Femur (tissue), 1 donor: ENCODE data around the gene NPAS2.

Source experiments
- DNase-seq: peaks from one replicate; pipeline ENCODE4 v3.0.0-alpha.2; 2017

Gene NPAS2

GRCh38 chr2:100821911-100822265 lies 1.9 kb downstream of the NPAS2 start:
- DNase-seq = no peak

GRCh38 chr2:100822587-100823248 lies 2.8 kb downstream of the NPAS2 start:
- DNase-seq = no peak

DNA sequence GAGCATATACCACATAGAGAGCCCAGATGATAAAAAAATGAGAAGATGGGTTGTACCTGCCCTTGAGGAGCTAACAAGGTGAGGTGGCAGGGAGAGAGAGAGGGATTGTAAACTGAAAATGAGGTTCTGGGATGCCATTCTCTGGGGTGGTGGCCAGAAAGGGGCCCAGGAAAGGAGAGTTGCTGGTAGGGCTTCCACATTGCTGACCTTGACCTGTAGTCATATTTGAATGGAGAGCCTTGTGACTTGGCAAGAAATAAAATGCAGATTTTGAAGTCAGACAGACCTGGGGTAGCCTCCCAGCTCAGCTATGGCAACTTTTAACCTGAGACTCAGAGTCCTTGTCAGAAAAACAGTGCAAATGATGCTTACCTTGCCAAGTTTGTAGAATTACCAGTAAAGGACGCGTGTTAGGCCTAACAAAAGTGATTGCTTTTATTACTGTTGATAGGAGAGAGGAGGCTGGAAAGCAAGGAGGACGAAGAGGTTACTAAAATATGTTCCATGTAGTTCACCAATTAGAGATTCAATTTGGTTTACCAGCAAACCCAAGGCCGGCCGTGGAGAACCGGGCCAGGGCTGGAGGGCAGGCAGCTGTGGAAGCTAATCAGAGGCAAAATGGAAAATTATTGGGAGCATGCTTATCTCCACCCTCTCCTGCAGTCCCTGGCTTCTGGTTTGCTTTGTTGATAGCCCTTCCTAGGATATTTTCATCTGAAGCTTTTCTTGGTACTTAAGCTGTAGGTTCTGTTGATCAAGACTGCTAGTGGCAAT lies 3.9 kb downstream of the NPAS2 start:
- no peak for DNase-seq

DNA sequence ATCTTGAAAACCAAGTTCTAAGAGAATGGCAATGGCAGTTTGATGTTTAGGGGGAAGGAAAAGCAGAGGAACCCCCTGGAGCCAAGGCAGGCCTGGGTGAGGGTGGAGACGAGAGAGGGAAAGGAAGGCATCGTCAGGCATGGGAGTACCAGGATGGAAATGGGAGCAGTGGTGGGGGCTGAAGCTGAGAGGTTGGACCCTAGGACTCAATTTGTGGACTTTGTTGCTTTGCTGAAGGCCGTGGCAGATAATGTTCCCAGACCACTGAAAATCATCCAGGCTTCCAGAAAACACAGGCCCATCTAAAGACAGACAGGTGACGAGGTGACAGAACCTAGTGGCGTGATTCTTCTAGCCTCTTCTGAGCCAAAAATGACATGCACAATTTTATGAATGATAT lies 4.9 kb downstream of the NPAS2 start:
- no peak for DNase-seq

DNA sequence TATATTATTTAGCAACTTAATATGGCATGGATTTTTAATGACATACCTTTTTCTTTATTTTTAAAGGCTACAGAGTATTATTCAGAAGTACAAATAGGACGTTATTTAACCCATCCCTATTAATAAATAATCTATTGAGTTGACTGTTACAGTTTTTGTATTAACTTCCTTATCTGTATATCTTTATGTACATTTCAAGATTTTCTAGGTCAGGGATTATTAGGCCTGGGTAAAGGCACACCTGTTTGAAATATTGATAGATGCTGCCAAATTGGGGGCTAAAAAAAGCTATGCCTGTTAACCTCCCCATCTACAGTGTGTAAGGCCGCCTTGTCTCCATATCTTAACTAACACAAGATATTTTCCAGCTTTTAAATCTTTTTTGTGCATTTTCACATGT lies 6.6 kb downstream of the NPAS2 start:
- no peak for DNase-seq

- no peak for DNase-seq
Measured at GRCh38 chr2:100831158-100831750, 11.3 kb downstream of the NPAS2 start.

GRCh38 chr2:100831831-100832230 lies 11.9 kb downstream of the NPAS2 start:
- DNase-seq = no peak

- DNase-seq = no peak
Measured at GRCh38 chr2:100832885-100833284, 12.9 kb downstream of the NPAS2 start.

GRCh38 chr2:100833331-100833730 lies 13.4 kb downstream of the NPAS2 start:
- no peak for DNase-seq

DNA sequence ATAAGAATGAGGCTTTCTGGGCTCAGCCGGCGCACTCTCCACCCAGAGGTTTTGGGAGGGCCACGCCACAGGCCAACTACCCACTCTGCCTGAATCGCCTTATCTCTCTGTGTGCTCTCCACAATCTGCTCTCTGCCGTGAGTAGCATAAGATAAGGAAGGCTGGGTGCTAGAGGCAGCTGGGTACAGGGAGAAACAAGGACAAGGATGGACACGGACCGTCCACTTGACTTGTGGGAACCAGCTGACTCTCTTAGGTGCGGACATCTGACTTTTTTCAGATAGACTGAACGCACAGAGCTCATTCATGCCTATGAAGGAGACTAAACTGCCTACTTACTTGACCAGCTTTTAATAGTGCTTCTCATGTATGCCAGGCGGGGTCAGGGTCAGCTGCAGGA lies 14.3 kb downstream of the NPAS2 start:
- DNase-seq = no peak

- DNase-seq = no peak
Measured at GRCh38 chr2:100835006-100835659, 15.2 kb downstream of the NPAS2 start.

DNA sequence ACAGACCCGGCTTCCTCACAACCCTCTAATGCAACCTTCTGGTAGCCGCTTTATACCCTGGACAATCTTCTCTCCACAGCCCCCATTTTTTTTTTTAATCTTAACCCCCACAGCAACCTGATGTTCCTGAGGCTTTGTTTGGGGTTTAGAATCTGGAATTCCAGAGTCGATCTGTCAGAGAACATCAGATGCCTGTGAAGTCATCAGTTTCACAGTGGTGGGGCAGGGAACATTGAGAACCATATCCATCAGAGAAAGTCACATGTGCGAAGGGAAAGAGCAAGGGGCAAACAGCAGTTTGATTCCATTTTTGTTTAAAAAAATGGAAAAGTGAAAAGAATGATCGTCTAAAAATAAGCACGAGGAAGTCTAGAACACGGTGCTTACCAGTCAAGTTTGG lies 20.6 kb downstream of the NPAS2 start:
- no peak for DNase-seq

DNA sequence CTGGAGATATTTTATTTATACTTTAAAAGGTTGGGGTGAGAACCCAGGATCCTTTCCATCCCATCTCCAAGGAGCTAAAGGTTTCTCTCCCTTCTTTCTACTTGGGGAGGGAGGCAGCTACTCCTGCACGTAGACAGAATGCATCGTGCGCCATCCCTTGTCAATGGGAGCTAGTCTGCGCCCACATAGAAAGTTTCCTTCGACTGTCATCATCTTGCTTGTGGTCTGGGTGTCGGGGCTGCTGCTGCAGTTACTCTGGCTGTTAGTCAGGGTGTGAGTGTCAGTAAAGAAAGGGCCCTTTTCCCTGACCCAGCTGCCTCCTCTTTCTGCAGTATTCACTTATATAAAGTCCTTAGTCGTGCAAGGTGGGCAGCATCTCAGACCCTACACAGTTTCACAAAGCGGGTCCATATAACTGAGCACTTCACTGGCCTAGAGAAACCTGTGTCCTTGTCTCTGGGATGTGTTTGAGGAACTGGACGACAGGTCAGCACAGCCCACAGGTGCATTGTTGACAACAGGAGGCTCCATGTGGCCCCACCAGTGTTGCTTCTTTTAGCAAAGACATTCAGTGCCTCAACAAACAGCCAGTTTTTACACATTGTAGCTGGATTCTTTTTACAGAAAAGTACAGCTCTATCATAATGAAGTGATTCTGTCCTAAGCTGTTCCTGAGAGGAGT lies 22.4 kb downstream of the NPAS2 start:
- no peak for DNase-seq

- no peak for DNase-seq
Measured at GRCh38 chr2:100844514-100844913, 24.6 kb downstream of the NPAS2 start.

GRCh38 chr2:100845141-100845991 lies 25.4 kb downstream of the NPAS2 start:
- no peak for DNase-seq

DNA sequence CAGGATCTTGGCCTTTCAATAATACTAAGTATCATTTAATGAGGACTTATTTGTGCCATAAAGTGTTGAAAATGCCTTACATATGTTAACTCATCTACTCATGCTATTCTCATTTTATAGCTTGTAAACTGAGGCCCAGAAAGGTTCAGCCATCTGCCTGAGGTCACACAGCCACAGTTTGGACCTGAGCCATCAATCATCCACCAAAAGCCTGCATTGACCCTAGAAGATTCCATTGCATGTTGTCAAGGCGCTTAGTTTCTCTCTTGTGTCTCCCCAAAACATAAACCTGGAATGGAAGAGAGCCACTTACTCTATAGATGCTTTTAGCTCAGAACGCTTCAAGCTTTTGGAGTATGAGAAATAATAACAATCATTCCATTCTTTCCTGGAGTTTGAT lies 26.8 kb downstream of the NPAS2 start:
- DNase-seq = no peak

GRCh38 chr2:100852447-100852846 lies 32.5 kb downstream of the NPAS2 start:
- no peak for DNase-seq

- no peak for DNase-seq
Measured at GRCh38 chr2:100852999-100853908, 33.3 kb downstream of the NPAS2 start.

GRCh38 chr2:100853909-100854810 lies 34.2 kb downstream of the NPAS2 start:
- no peak for DNase-seq

DNA sequence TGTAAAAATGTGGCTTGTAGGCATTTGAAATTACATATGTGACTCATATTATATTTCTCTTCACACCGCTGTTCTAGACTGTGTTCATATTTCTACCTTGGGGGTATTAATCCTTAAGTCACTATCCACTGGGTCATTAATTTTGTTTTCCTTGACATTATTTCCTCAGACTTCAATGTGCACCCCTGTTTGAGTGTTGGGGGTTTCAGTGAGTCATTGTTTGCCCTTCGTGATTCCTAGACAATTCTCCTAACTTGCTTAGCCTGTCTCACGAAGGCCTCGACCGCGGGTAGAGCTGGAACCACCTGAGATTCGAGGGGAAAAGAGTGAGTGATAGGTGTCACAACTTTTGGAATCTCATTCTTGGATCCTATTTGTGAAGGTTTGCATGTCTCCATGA lies 35.1 kb downstream of the NPAS2 start:
- no peak for DNase-seq
